H1 (cell line): ENCODE data around the gene PAN2. TPM values are rescaled to one million over a fixed set of nuclear protein-coding genes. Genes with fewer than 3 reads are reported as not detected.

Experiments
- CTCF ChIA-PET: fragments of 300-600 bp; sonication (Branson Sonifier 250); formaldehyde crosslinking; loops from one replicate; lab custom pipeline; 2021; ENCODE audit not compliant: partially characterized antibody; lab: Charles Lee
- POLR2A ChIA-PET: fragments of 300-600 bp; sonication (Branson Sonifier 250); formaldehyde crosslinking; loops from one replicate; lab custom pipeline; 2021; ENCODE audit warnings: inconsistent platforms; ENCODE audit not compliant: partially characterized antibody; lab: Charles Lee
- DNase-seq, 2 experiments: peaks; one replicate each; pipeline versions ENCODE4 v3.0.0 to v3.0.0-alpha.2; 2010 to 2022; ENCODE audit warnings: low spot score in 2 of 2, low read depth in 1 of 2, mixed read lengths in 1 of 2
- FAIRE-seq: peaks from 2 replicates; lab custom pipeline; 2011; peaks lifted over from hg19 to GRCh38; lab: Jason Lieb, UNC
- H2AFZ ChIP-seq: 2 replicates; pipeline ENCODE4 v1.8.1; 2012; ENCODE audit warnings: low read length, inconsistent platforms
- H2AK5ac ChIP-seq: 2 replicates; pipeline ENCODE4 v1.6.1; 2013; ENCODE audit warnings: low read depth, low read length
- H2BK120ac ChIP-seq: replicated peaks from 2 replicates; pipeline ENCODE3; 2013; ENCODE audit warnings: low read depth, low read length, inconsistent platforms
- H2BK12ac ChIP-seq: 2 replicates; pipeline ENCODE4 v1.6.1; 2013; ENCODE audit warnings: low read depth, low read length
- H2BK15ac ChIP-seq: 2 replicates; pipeline ENCODE4 v1.6.1; 2013; ENCODE audit warnings: low read length
- H2BK20ac ChIP-seq: 2 replicates; pipeline ENCODE4 v1.6.1; 2013; ENCODE audit warnings: low read length
- H2BK5ac ChIP-seq: 2 replicates; pipeline ENCODE4 v1.6.1; 2013; ENCODE audit warnings: low read depth, low read length
- H3K14ac ChIP-seq: 2 replicates; pipeline ENCODE4 v1.6.1; 2013; ENCODE audit warnings: inconsistent platforms; ENCODE audit not compliant: insufficient read length
- H3K18ac ChIP-seq: 2 replicates; pipeline ENCODE4 v1.6.1; 2013; ENCODE audit warnings: low read length; ENCODE audit errors: extremely low read depth
- H3K23ac ChIP-seq: 2 replicates; pipeline ENCODE4 v1.6.1; 2013; ENCODE audit warnings: inconsistent platforms; ENCODE audit not compliant: insufficient read length
- H3K23me2 ChIP-seq: 2 replicates; pipeline ENCODE4 v1.6.1; 2013; ENCODE audit warnings: low read depth, low read length
- H3K27ac ChIP-seq: 2 replicates; pipeline ENCODE4 v1.6.1; 2011; ENCODE audit warnings: low read depth, low read length, inconsistent platforms
- H3K27me3 ChIP-seq, 4 experiments: replicated peaks in 1 of 4; 1 replicate in 1 of 4; 2 replicates in 3 of 4; pipeline versions ENCODE4 v1.6.1 to v1.8.1; 2011 to 2013; ENCODE audit warnings: low read length in 3 of 4, mild to moderate bottlenecking in 3 of 4, inconsistent platforms in 2 of 4, mixed read lengths in 2 of 4, moderate library complexity in 1 of 4; ENCODE audit not compliant: control insufficient read depth in 3 of 4, insufficient read depth in 3 of 4; ENCODE audit errors: extremely low read depth in 1 of 4
- H3K36me3 ChIP-seq, 4 experiments: 2 replicates each; pipeline versions ENCODE4 v1.6.1 to v1.8.1; 2011 to 2013; ENCODE audit warnings: mild to moderate bottlenecking in 4 of 4, low read length in 3 of 4, moderate library complexity in 2 of 4, control low read depth in 1 of 4, inconsistent platforms in 1 of 4; ENCODE audit not compliant: insufficient read depth in 4 of 4, control insufficient read depth in 2 of 4
- H3K4ac ChIP-seq: replicated peaks from 2 replicates; pipeline ENCODE3; 2013; ENCODE audit warnings: low read length, low read depth, mixed read lengths, inconsistent platforms; ENCODE audit not compliant: insufficient read length
- H3K4me1 ChIP-seq, 4 experiments: replicated peaks in 1 of 4; 1 replicate in 1 of 4; 2 replicates in 3 of 4; pipeline versions ENCODE4 v1.6.1 to v1.8.1; 2011 to 2013; ENCODE audit warnings: low read length in 3 of 4, inconsistent platforms in 2 of 4, mixed read lengths in 1 of 4; ENCODE audit not compliant: insufficient read depth in 4 of 4, control insufficient read depth in 3 of 4
- H3K4me2 ChIP-seq, 2 experiments: 2 replicates each; pipeline versions ENCODE4 v1.6.1 to v1.8.1; 2011 to 2013; ENCODE audit warnings: low read depth in 2 of 2, low read length in 2 of 2, control low read depth in 1 of 2, inconsistent platforms in 1 of 2, mild to moderate bottlenecking in 1 of 2; ENCODE audit not compliant: insufficient read depth in 1 of 2
- H3K4me3 ChIP-seq, 4 experiments: fragments of 200-600, 300-600 bp in 1 of 4; sonication (generic), shearing (Covaris generic), sonication (Bioruptor Twin) in 1 of 4; 2 replicates each; pipeline versions ENCODE4 v1.5.1 to v1.8.1; 2011 to 2016; ENCODE audit warnings: low read length in 4 of 4, low read depth in 3 of 4, control low read depth in 2 of 4, inconsistent platforms in 2 of 4, mild to moderate bottlenecking in 2 of 4, mixed read lengths in 1 of 4, moderate library complexity in 1 of 4; ENCODE audit not compliant: insufficient read depth in 2 of 4; ENCODE audit errors: extremely low read depth in 1 of 4
- H3K56ac ChIP-seq: replicated peaks from 2 replicates; pipeline ENCODE3; 2013; ENCODE audit warnings: low read depth, mild to moderate bottlenecking, mixed read lengths, low read length, inconsistent platforms; ENCODE audit not compliant: insufficient read length
- H3K79me1 ChIP-seq: 2 replicates; pipeline ENCODE4 v1.6.1; 2013; ENCODE audit warnings: low read depth, low read length, control low read depth
- H3K79me2 ChIP-seq, 2 experiments: 2 replicates each; pipeline versions ENCODE4 v1.6.1 to v1.8.1; 2012 to 2013; ENCODE audit warnings: low read length in 2 of 2, mild to moderate bottlenecking in 2 of 2, inconsistent platforms in 1 of 2; ENCODE audit not compliant: insufficient read depth in 2 of 2, control insufficient read depth in 1 of 2
- H3K9ac ChIP-seq, 4 experiments: replicated peaks in 1 of 4; 1 replicate in 1 of 4; 2 replicates in 3 of 4; pipeline versions ENCODE4 v1.6.1 to v1.8.1; 2011 to 2013; ENCODE audit warnings: low read depth in 3 of 4, low read length in 3 of 4, control low read depth in 2 of 4, mild to moderate bottlenecking in 2 of 4, moderate library complexity in 2 of 4, inconsistent platforms in 1 of 4; ENCODE audit errors: extremely low read depth in 1 of 4
- H3K9me3 ChIP-seq, 2 experiments: 2 replicates each; pipeline versions ENCODE4 v1.6.1 to v1.8.1; 2012 to 2013; ENCODE audit warnings: mild to moderate bottlenecking in 2 of 2, moderate library complexity in 2 of 2, control low read depth in 1 of 2, inconsistent platforms in 1 of 2, low read depth in 1 of 2, low read length in 1 of 2, mixed read lengths in 1 of 2; ENCODE audit not compliant: insufficient read depth in 2 of 2
- H4K20me1 ChIP-seq, 2 experiments: replicated peaks in 1 of 2; 2 replicates each; pipeline versions ENCODE3 to v1.8.1; 2011 to 2013; ENCODE audit warnings: inconsistent platforms in 2 of 2, low read length in 2 of 2, mild to moderate bottlenecking in 1 of 2; ENCODE audit not compliant: insufficient read depth in 2 of 2, control insufficient read depth in 1 of 2
- H4K5ac ChIP-seq: 2 replicates; pipeline ENCODE4 v1.6.1; 2013; ENCODE audit warnings: low read length, low read depth, mixed read lengths, inconsistent platforms; ENCODE audit not compliant: insufficient read length
- H4K8ac ChIP-seq: 2 replicates; pipeline ENCODE4 v1.8.0; 2013; ENCODE audit warnings: mild to moderate bottlenecking, moderate library complexity, low read length, inconsistent platforms; ENCODE audit not compliant: insufficient read depth; ENCODE audit errors: extremely low read depth
- H4K91ac ChIP-seq: replicated peaks from 2 replicates; pipeline ENCODE3; 2013; ENCODE audit warnings: low read length, mixed read lengths, inconsistent platforms; ENCODE audit not compliant: insufficient read length
- CBX8 ChIP-seq: fragments of 300-800, 300-1000 bp; sonication (generic); IDR thresholded peaks from 2 replicates; pipeline ENCODE4 v1.7.1; 2016; ENCODE audit warnings: low read depth, low read length, borderline replicate concordance
- MAFK ChIP-seq: IDR thresholded peaks from 2 replicates; pipeline ENCODE4 v1.6.1; 2012; ENCODE audit warnings: low read depth, mild to moderate bottlenecking, improper control_type of control experiment, low read length
- RFX5 ChIP-seq: IDR thresholded peaks from 2 replicates; pipeline ENCODE4 v1.6.1; 2011; ENCODE audit warnings: low read depth, low read length, improper control_type of control experiment, borderline replicate concordance
- TAF7 ChIP-seq: optimal IDR thresholded peaks from 2 replicates; pipeline ENCODE3; 2011; ENCODE audit warnings: low read depth, mild to moderate bottlenecking, inconsistent platforms, low read length, moderate library complexity, borderline replicate concordance
- WGBS, 2 experiments: shearing (Covaris generic) in 1 of 2; methylation state at CpG; one replicate each; pipeline versions ENCODE4 v1.1.6 to v1.1.7; 2013 to 2015; ENCODE audit warnings: low lambda C conversion rate in 2 of 2, mixed read lengths in 2 of 2, inconsistent platforms in 1 of 2, low coverage in 1 of 2, missing lambda C conversion rate in 1 of 2; ENCODE audit not compliant: insufficient replicate concordance in 2 of 2, insufficient coverage in 1 of 2, insufficient read length in 1 of 2; ENCODE audit errors: extremely low coverage in 1 of 2, missing lambda C conversion rate in 1 of 2; 5-methylcytosine and 5-hydroxymethylcytosine counted together
- polyA plus RNA-seq, 7 experiments: library from polyadenylated mRNA; depleted of rRNA in 3 of 7; stranded (reverse) in 5 of 7; unstranded in 2 of 7; fragments of >200 nt in 5 of 7; fragments of 200-250 nt in 2 of 7; gene quantifications; 1 replicate in 5 of 7; 2 replicates in 1 of 7; 4 replicates in 1 of 7; pipeline versions ENCODE4 v1.2.1 to v1.2.3, GENCODE V29; 2011 to 2013; ENCODE audit warnings: missing spikeins in 2 of 7, mixed read lengths in 2 of 7
- total RNA-seq: library from RNA; stranded (reverse); fragmentation: NEBNext Ultra II Directional; extraction: Animal tissue kit (Norgen Biotek cat#: 25700); gene quantifications from 2 replicates; pipeline ENCODE4 v1.2.1, GENCODE V29; 2021
- TF ChIP-seq, protein P1 (sequence below): IDR thresholded peaks from 2 replicates; pipeline ENCODE4 v1.6.1; 2012; ENCODE audit warnings: low read length, inconsistent platforms

Gene PAN2
- total and polyA plus RNA-seq, 2 of the 8 experiments (the other 6 are each of a cell fraction or from before 2014, with no cell fraction given), result 29.6 to 36.7 TPM

DNA sequence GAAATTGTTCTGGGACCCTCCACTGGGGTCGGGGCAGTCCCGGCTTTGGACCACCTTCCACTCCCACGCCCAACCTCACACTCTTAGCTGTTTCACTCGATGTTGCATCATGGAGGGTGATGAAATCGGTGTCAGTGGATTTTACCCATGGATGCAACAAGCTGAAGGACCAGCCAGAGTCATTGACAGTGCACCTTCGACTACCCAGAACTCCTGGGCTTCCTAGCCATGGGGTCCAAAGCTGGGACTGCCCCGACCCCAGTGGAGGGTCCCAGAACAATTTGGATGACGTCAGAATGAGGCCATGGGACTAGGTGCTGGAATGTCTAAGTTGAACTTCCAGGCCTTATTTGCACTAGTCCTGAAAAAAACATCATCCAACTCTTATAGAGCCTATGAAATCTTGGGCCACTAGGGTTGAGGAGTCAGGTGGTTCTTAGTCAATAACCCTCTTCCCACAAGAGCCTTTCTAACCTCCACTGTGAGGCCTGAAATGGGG, 4.0 kb upstream of the PAN2 start:
- ChIA-PET POLR2A (interaction anchor here (0.8 to 7.2 kb wide), 15 partner anchors 8 to 184 kb away, joined by 3 to 55 read pairs (median 4); partner anchors contain the start of genes CNPY2, CS, MYL6 and RBMS2), CTCF (interaction anchor here (0.6 to 7.2 kb wide), 9 partner anchors 9 to 291 kb away, joined by 3 to 38 read pairs (median 5); partner anchors contain the start of gene CNPY2)
- H3K27me3 ChIP-seq, result no peaks in the 10 kb centered on the region
- peak overlapping the region; percentile 12; the same call in 1 of the 2 replicates for H3K27ac ChIP-seq
- peaks cover 0 to 5% (median 2%) of the 10 kb centered on the region in 4 experiments; a peak in 4 of 8 replicates for H3K36me3 ChIP-seq
- no peaks in the 10 kb centered on the region for H4K20me1 ChIP-seq
- WGBS, 2 experiments, result 83% methylated on average over 8 of the region's 8 CpGs; no CpG with 5 or more reads in 1 of the 2 experiments
- no peak overlapping the region for H3K4ac ChIP-seq
- peak overlapping the region; percentile 49 for H4K91ac ChIP-seq
- no peak overlapping the region for H2AFZ ChIP-seq
- no peak for DNase-seq
- no peaks in the 10 kb centered on the region for H3K9me3 ChIP-seq
- no peak overlapping the region for H2BK120ac ChIP-seq
- no peak overlapping the region for H4K8ac ChIP-seq
- no peak overlapping the region for H2AK5ac ChIP-seq
- peak overlapping the region; percentile 24 to 59 for H3K4me2 ChIP-seq
- H2BK12ac ChIP-seq, result peak overlapping the region; percentile 23
- 0 out of 2 replicates have a peak overlapping the region, but pooled peaks have one; percentile 1 for H2BK15ac ChIP-seq
- no peak overlapping the region for H3K23ac ChIP-seq
- no peak overlapping the region for H3K14ac ChIP-seq
- peaks cover 9 to 24% (median 16%) of the 10 kb centered on the region in 4 experiments for H3K4me1 ChIP-seq
- no peaks in the 10 kb centered on the region for H3K79me2 ChIP-seq
- H3K79me1 ChIP-seq, result no peaks in the 10 kb centered on the region
- peak overlapping the region; percentile 24; the same call in 1 of the 2 replicates for H3K18ac ChIP-seq
- TF ChIP-seq CBX8 (no peak), RFX5 (no peak), TAF7 (no peak), MAFK (no peak)
- TF ChIP-seq, protein P1, sequence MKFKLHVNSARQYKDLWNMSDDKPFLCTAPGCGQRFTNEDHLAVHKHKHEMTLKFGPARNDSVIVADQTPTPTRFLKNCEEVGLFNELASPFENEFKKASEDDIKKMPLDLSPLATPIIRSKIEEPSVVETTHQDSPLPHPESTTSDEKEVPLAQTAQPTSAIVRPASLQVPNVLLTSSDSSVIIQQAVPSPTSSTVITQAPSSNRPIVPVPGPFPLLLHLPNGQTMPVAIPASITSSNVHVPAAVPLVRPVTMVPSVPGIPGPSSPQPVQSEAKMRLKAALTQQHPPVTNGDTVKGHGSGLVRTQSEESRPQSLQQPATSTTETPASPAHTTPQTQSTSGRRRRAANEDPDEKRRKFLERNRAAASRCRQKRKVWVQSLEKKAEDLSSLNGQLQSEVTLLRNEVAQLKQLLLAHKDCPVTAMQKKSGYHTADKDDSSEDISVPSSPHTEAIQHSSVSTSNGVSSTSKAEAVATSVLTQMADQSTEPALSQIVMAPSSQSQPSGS, result no peak
- TF ChIP-seq, all 59 proteins: peak for 0
- Histone ChIP-seq H3K4me3 (peak overlapping the region in 1 of 4 experiments; percentile 28; a peak in 1 of 8 replicates), H3K23me2 (peaks cover 7% of the 10 kb centered on the region; the same call in 1 of the 2 replicates), H2BK20ac (peak overlapping the region; percentile 6), H3K9ac (no peak overlapping the region), H2BK5ac (peak overlapping the region; percentile 3; the same call in 1 of the 2 replicates), H4K5ac (no peak overlapping the region), H3K56ac (no peak overlapping the region)
- no peak for FAIRE-seq
